PFSK-1 (cell line): Measurements from ENCODE around the gene CNOT1.

Experiments
- POLR2AphosphoS5 ChIP-seq: IDR thresholded peaks from 2 replicates; pipeline ENCODE4 v1.6.1; 2012; ENCODE audit warnings: low read depth, mild to moderate bottlenecking, control low read depth, low read length, moderate library complexity
- REST ChIP-seq, 2 experiments: IDR thresholded peaks; 2 replicates each; pipeline versions ENCODE4 v1.6.1 to v1.8.0; 2011 to 2012; ENCODE audit warnings: low read depth in 2 of 2, low read length in 2 of 2, control low read depth in 1 of 2, inconsistent platforms in 1 of 2, mild to moderate bottlenecking in 1 of 2, moderate library complexity in 1 of 2; ENCODE audit not compliant: insufficient read depth in 1 of 2

DNA sequence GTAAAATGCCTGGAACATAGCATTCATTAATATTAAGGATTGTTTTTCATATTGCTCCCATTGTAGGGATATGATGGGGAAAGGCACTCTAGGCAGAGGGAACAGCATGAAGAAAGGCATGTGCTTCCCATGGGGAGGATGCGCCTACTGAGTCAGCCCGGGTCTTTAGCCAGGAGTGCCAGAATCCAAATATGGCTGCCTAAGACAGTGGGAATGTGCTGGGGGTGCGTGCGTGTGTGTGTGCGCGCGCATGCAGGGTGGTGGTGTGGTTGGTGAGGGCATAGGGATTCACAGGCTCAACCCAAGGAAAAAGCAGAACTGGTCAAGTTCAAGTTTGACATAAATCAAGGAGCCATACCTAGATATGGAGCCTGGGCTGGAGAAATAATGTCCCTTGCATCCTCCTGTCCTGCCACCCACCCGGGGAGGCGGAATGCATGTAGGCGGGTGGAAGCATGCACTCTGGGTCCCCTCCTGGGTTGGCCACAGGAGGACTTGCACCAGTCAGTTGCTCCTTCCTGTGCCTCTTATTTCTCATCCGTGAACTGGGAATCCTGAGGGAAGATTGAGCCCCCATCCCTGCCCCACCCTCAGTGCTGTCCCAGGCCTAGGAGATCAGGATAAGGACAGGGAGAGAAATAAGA is 148.3 kb downstream of the CNOT1 start:
- TF ChIP-seq REST (IDR thresholded peaks at IDR 0.05; ENCODE audit: insufficient read depth in 1 of 2, low read depth in 2 of 2, low read length in 2 of 2) (no peak), POLR2AphosphoS5 (no peak)
